ENCODE data around the gene LSM14A.
A peak's percentile ranks its signal among the peaks of the same experiment; 100 is the strongest.
"Not testable (repeated sequence)": the region's sequence is repeated elsewhere in the genome, so short reads cannot be mapped to it uniquely, and the experiment has no call there.

LSM14A gene

GRCh38 chr19:34232566-34233481, 60.5 kb downstream of the LSM14A start:
- DNase-seq, result peak; percentile 69

- DNase-seq, result no peak
Observed at GRCh38 chr19:34235425-34235940, 63.2 kb downstream of the LSM14A start.

- no peak for DNase-seq
Observed at GRCh38 chr19:34236035-34236987, 64.0 kb downstream of the LSM14A start.

- no peak for DNase-seq
Observed at GRCh38 chr19:34237283-34237682, 65.0 kb downstream of the LSM14A start.

- no peak for DNase-seq
Observed at GRCh38 chr19:34237939-34238338, 65.6 kb downstream of the LSM14A start.

GRCh38 chr19:34241513-34242337, 69.4 kb downstream of the LSM14A start:
- DNase-seq, result no peak

GRCh38 chr19:34243138-34243875, 71.0 kb downstream of the LSM14A start:
- DNase-seq, result peak; percentile 50

- DNase-seq, result no peak
Observed at GRCh38 chr19:34243876-34244578, 71.7 kb downstream of the LSM14A start.

- no peak for DNase-seq
Observed at GRCh38 chr19:34244611-34245299, 72.5 kb downstream of the LSM14A start.

- no peak for DNase-seq
Observed at GRCh38 chr19:34246340-34246739, 74.0 kb downstream of the LSM14A start.

GRCh38 chr19:34248941-34249340, 76.6 kb downstream of the LSM14A start:
- no peak for DNase-seq

- DNase-seq, result not testable (repeated sequence)
Observed at GRCh38 chr19:34253167-34253566, 80.9 kb downstream of the LSM14A start.

GRCh38 chr19:34253681-34254045, 81.4 kb downstream of the LSM14A start:
- DNase-seq, result not testable (repeated sequence)

GRCh38 chr19:34254046-34254697, 81.9 kb downstream of the LSM14A start, which contains the start of gene GARRE1:
TSS of gene GARRE1 (plus strand) at chr19:34254554. CDS start at chr19:34300474, 45,920 bp downstream.
- peak; percentile 18 for DNase-seq

GRCh38 chr19:34254698-34255432, 82.6 kb downstream of the LSM14A start:
- DNase-seq, result no peak

GRCh38 chr19:34255546-34255945, 83.2 kb downstream of the LSM14A start:
- DNase-seq, result no peak

GRCh38 chr19:34256835-34257558, 84.7 kb downstream of the LSM14A start:
- DNase-seq, result no peak

- no peak for DNase-seq
Observed at GRCh38 chr19:34257559-34257924, 85.2 kb downstream of the LSM14A start.
